K562 (cell line): Measurements from ENCODE around the gene ZNHIT6. TPM values are rescaled to one million over a fixed set of nuclear protein-coding genes. Genes with fewer than 3 reads are reported as not detected.

Experiments
- ATAC-seq: fragments of 200-7000 bp; cut with Tn5 transposase; 3 replicates; pipeline ENCODE4 v1.9.1; 2020; ENCODE audit warnings: moderate library complexity
- BruUV-seq: library from RNA; stranded (reverse); fragments of 400-500 nt; replicated peaks from 2 replicates; lab custom pipeline; 2021; lab: Mats Ljungman, UMichigan
- CTCF ChIA-PET: fragments of 300-600 bp; formaldehyde crosslinking; extraction: SDS; loops from one replicate; lab custom pipeline; 2021; ENCODE audit warnings: low intra/inter-chr PET ratio; lab: Yijun Ruan, JAX
- POLR2A ChIA-PET: fragments of 300-600, 350-650 bp; sonication (Branson Sonifier 250); formaldehyde crosslinking; extraction: SDS; loops from one replicate; lab custom pipeline; 2021; ENCODE audit warnings: antibody characterized with exemption, inconsistent platforms; lab: Yijun Ruan, JAX
- DNase-seq, 4 experiments: peaks; one replicate each; pipeline versions ENCODE4 v3.0.0 to v3.0.0-alpha.2; 2011 to 2018; ENCODE audit warnings: low spot score in 3 of 4, mixed read lengths in 3 of 4; ENCODE audit errors: extremely low read depth in 1 of 4
- FAIRE-seq: peaks from 2 replicates; lab custom pipeline; 2011; peaks lifted over from hg19 to GRCh38; lab: Jason Lieb, UNC
- H2AFZ ChIP-seq: 2 replicates; pipeline ENCODE4 v1.6.0; 2011; ENCODE audit warnings: low read depth, low read length, control low read depth, inconsistent platforms
- H3K27ac ChIP-seq: fragments of 200-600 bp; 3 replicates; pipeline ENCODE4 v1.8.0; 2011; ENCODE audit warnings: low read depth, mild to moderate bottlenecking, control low read depth, inconsistent platforms, low read length, moderate library complexity, mixed read lengths; ENCODE audit errors: extremely low read depth
- H3K27me3 ChIP-seq, 2 experiments: fragments of 300-600 bp in 1 of 2; 2 replicates in 1 of 2; 3 replicates in 1 of 2; pipeline versions ENCODE4 v1.6.0 to v1.8.0; 2011; ENCODE audit warnings: inconsistent platforms in 2 of 2, low read length in 2 of 2, mild to moderate bottlenecking in 1 of 2, mixed read lengths in 1 of 2, moderate library complexity in 1 of 2; ENCODE audit not compliant: control insufficient read depth in 2 of 2, insufficient read depth in 2 of 2
- H3K36me3 ChIP-seq: fragments of 300-600 bp; 3 replicates; pipeline ENCODE4 v1.8.0; 2011; ENCODE audit warnings: mild to moderate bottlenecking, low read length, inconsistent platforms; ENCODE audit not compliant: control insufficient read depth, insufficient read depth
- H3K4me1 ChIP-seq, 2 experiments: fragments of 200-600 bp in 1 of 2; replicated peaks in 1 of 2; 2 replicates in 1 of 2; 3 replicates in 1 of 2; pipeline versions ENCODE4 v1.5.1 to v1.8.0; 2011; ENCODE audit warnings: inconsistent platforms in 2 of 2, low read length in 2 of 2, mild to moderate bottlenecking in 1 of 2, mixed read lengths in 1 of 2, moderate library complexity in 1 of 2; ENCODE audit not compliant: control insufficient read depth in 2 of 2, insufficient read depth in 2 of 2
- H3K4me2 ChIP-seq: 2 replicates; pipeline ENCODE4 v1.6.1; 2011; ENCODE audit warnings: low read length, control low read depth, inconsistent platforms, mixed read lengths; ENCODE audit not compliant: insufficient read depth
- H3K4me3 ChIP-seq: fragments of 200-600 bp; sonication (generic), shearing (Covaris generic); 2 replicates; pipeline ENCODE4 v1.5.1; 2016; ENCODE audit warnings: control low read depth, inconsistent platforms
- H3K79me2 ChIP-seq: fragments of 200-600 bp; 3 replicates; pipeline ENCODE4 v1.8.0; 2011; ENCODE audit warnings: low read length, inconsistent platforms; ENCODE audit not compliant: control insufficient read depth, insufficient read depth
- H3K9ac ChIP-seq, 2 experiments: 2 replicates each; pipeline versions ENCODE4 v1.6.0 to v1.6.1; 2011; ENCODE audit warnings: low read depth in 2 of 2, low read length in 2 of 2, control low read depth in 1 of 2, inconsistent platforms in 1 of 2, mild to moderate bottlenecking in 1 of 2, mixed read lengths in 1 of 2; ENCODE audit not compliant: insufficient read depth in 1 of 2
- H3K9me1 ChIP-seq: one replicate; pipeline ENCODE4 v1.6.0; 2011; ENCODE audit warnings: inconsistent platforms, mild to moderate bottlenecking, low read length, moderate library complexity; ENCODE audit not compliant: control insufficient read depth, insufficient read depth
- H3K9me3 ChIP-seq: replicated peaks from 2 replicates; pipeline ENCODE4 v1.5.1; 2011; ENCODE audit warnings: low read depth, low read length, inconsistent platforms; ENCODE audit not compliant: control insufficient read depth, insufficient read depth
- H4K20me1 ChIP-seq: replicated peaks from 2 replicates; pipeline ENCODE4 v1.6.1; 2011; ENCODE audit warnings: low read length, inconsistent platforms, mixed read lengths; ENCODE audit not compliant: control insufficient read depth, insufficient read depth
- ELK3 ChIP-seq: fragments of 450-650 bp; formaldehyde crosslinking; IDR thresholded peaks from 2 replicates; pipeline ENCODE4 v1.4.0; 2020; ENCODE audit warnings: mild to moderate bottlenecking
- GTF2E2 ChIP-seq: fragments of 200-800 bp; sonication (Bioruptor generic); IDR thresholded peaks from 2 replicates; pipeline ENCODE4 v1.6.1; 2016; ENCODE audit warnings: missing genetic modification characterization, missing compliant biosample characterization
- MAZ ChIP-seq, 2 experiments: fragments of 450-650 bp in 1 of 2; sonication (generic) in 1 of 2; formaldehyde crosslinking; IDR thresholded peaks in 1 of 2; conservative IDR thresholded peaks in 1 of 2; 2 replicates each; pipeline versions ENCODE4 v1.4.0 to v1.5.0; 2020; ENCODE audit warnings: mild to moderate bottlenecking in 1 of 2, missing genetic modification reagents in 1 of 2
- NR1H2 ChIP-seq: sonication (generic); formaldehyde crosslinking; IDR thresholded peaks from 2 replicates; pipeline ENCODE4 v1.4.0; 2020; ENCODE audit warnings: mild to moderate bottlenecking, missing genetic modification reagents
- NRF1 ChIP-seq, 2 experiments: fragments of 450-650 bp; IDR thresholded peaks in 1 of 2; conservative IDR thresholded peaks in 1 of 2; 2 replicates each; pipeline ENCODE4 v1.6.1; 2014; ENCODE audit warnings: mild to moderate bottlenecking in 2 of 2
- RBM25 ChIP-seq: fragments of 200-400 bp; formaldehyde crosslinking; IDR thresholded peaks from 2 replicates; pipeline ENCODE4 v1.6.1; 2018; ENCODE audit warnings: low read length, low read depth, moderate library complexity; ENCODE audit not compliant: severe bottlenecking
- TCFL5 ChIP-seq: fragments of 250-450 bp; sonication (Bioruptor Pico); conservative IDR thresholded peaks from 2 replicates; pipeline ENCODE4 v1.6.1; 2021; ENCODE audit warnings: mild to moderate bottlenecking, moderate library complexity, matching md5 sums
- UBTF ChIP-seq, 2 experiments: IDR thresholded peaks; 2 replicates each; pipeline ENCODE4 v1.6.1; 2012; ENCODE audit warnings: improper control_type of control experiment in 2 of 2, low read depth in 2 of 2, low read length in 2 of 2, borderline replicate concordance in 1 of 2
- YY1 ChIP-seq, 3 experiments: IDR thresholded peaks; 2 replicates each; pipeline ENCODE4 v1.6.1; 2011; ENCODE audit warnings: low read length in 2 of 3, mild to moderate bottlenecking in 2 of 3, moderate library complexity in 2 of 3, borderline replicate concordance in 1 of 3, control low read depth in 1 of 3, low read depth in 1 of 3; ENCODE audit not compliant: insufficient read depth in 3 of 3, insufficient replicate concordance in 2 of 3, control insufficient read depth in 1 of 3, insufficient read length in 1 of 3; ENCODE audit errors: extremely low read depth in 1 of 3
- ZNF23 ChIP-seq: fragments of 250-450 bp; sonication (Bioruptor Pico); IDR thresholded peaks from 2 replicates; pipeline ENCODE4 v1.4.0; 2020; ENCODE audit warnings: mild to moderate bottlenecking
- ZNF583 ChIP-seq: fragments of 250-450 bp; sonication (Bioruptor Pico); IDR thresholded peaks from 2 replicates; pipeline ENCODE4 v1.4.0; 2020
- ZNF696 ChIP-seq: fragments of 250-450 bp; sonication (Bioruptor Pico); conservative IDR thresholded peaks from 2 replicates; pipeline ENCODE4 v1.4.0; 2020; ENCODE audit warnings: mild to moderate bottlenecking, moderate library complexity
- WGBS: fragments of 100-300 bp; shearing (Covaris generic); methylation state at CpG from one replicate; pipeline ENCODE4 v1.1.6; 2016; ENCODE audit warnings: low coverage, mixed read lengths; ENCODE audit not compliant: insufficient coverage; ENCODE audit errors: missing lambda C conversion rate; 5-methylcytosine and 5-hydroxymethylcytosine counted together
- in situ Hi-C: fragments of 300-500 bp; cut with MboI; formaldehyde crosslinking; loops from 4 replicates; pipeline ENCODE4 v1.15.0; 2018; ENCODE audit warnings: inconsistent platforms, mixed read lengths
- intact Hi-C: fragments of 100-400 bp; cut with micrococcal nuclease; formaldehyde crosslinking; loops from 2 replicates; pipeline ENCODE4 v1.14.2; 2022
- polyA plus RNA-seq, 8 experiments: library from polyadenylated mRNA; depleted of rRNA in 4 of 8; stranded (reverse) in 5 of 8; unstranded in 3 of 8; fragments of >200 nt; fragmentation: Nextera tagmentation in 2 of 8; fragmentation: Illumina TruSeq in 1 of 8; extraction: Ambion mirVana in 2 of 8; extraction: Trizol in 1 of 8; gene quantifications; 2 replicates each; pipeline versions ENCODE4 v1.2.1 to v1.2.3, GENCODE V29; 2011 to 2014; ENCODE audit warnings: inconsistent platforms in 1 of 8, missing spikeins in 1 of 8
- total RNA-seq, 7 experiments: library from RNA; depleted of rRNA in 6 of 7; stranded (reverse); fragments of >200 nt in 6 of 7; fragmentation: Illumina TruSeq in 2 of 7; extraction: Trizol in 2 of 7; gene quantifications; 2 replicates each; pipeline versions ENCODE4 v1.2.1 to v1.2.3, GENCODE V29; 2011 to 2021; ENCODE audit warnings: low replicate concordance in 1 of 7

The ZNHIT6 gene
- total and polyA plus RNA-seq, 9 of the 15 experiments (the other 6 are each of a cell fraction or from before 2014, with no cell fraction given) = 15.4 to 37.6 (median 21.7) TPM

- no TSS peak for BruUV-seq
- DNase-seq (no peak), ATAC-seq (no peak), FAIRE-seq (no peak)
- no peaks in the 10 kb centered on the region for H4K20me1 ChIP-seq
- WGBS = 60% methylated on average over 4 of the region's 4 CpGs
- H3K4me2 ChIP-seq = no peak overlapping the region
- CTCF ChIA-PET = no interaction called here
- no peaks in the 10 kb centered on the region for H3K27me3 ChIP-seq
- H3K27ac ChIP-seq = no peak overlapping the region
- in situ Hi-C loops (no loop called here), intact Hi-C loops (no loop called here)
- H3K36me3 ChIP-seq = no peaks in the 10 kb centered on the region; the same call in 2 of the 3 replicates
- no peak for TF ChIP-seq ZNF583 (CRISPR knock-in tag)
- H3K9ac ChIP-seq = no peak overlapping the region
- H3K4me1 ChIP-seq = peaks cover 8% of the 10 kb centered on the region in 2 experiments; a peak in 3 of 5 replicates
- no peaks in the 10 kb centered on the region for H3K9me1 ChIP-seq
- no peak overlapping the region for H3K4me3 ChIP-seq
- POLR2A ChIA-PET = no interaction called here
- H3K9me3 ChIP-seq = peaks cover 2% of the 10 kb centered on the region; the same call in 1 of the 2 replicates
- no peaks in the 10 kb centered on the region for H3K79me2 ChIP-seq
- no peak overlapping the region for H2AFZ ChIP-seq
Observed at GRCh38 chr1:85624361-85624760, 83.9 kb downstream of the ZNHIT6 start.

DNA sequence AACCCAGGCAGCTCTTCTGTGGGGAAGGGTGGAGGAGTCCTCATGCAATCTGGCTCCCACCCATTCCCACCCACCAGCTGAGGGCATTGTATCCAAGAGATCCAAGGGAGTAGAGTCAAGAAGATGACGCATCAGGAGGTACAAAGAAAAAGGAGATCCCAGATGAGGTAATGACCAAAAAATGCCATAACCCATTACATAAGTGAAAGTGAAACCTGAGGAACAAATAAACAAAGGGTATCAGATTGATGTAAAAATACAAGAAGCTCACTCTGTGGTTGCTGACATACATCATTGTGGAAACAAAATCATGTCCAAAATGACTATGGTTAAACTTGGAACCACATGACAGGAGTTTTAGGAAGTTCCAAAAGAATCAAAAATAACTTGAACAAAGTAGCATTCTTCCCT is 85.2 kb downstream of the ZNHIT6 start:
- Histone ChIP-seq H2AFZ (no peak overlapping the region), H3K9ac (no peak overlapping the region), H3K27me3 (no peaks in the 10 kb centered on the region), H3K9me3 (peaks cover 2% of the 10 kb centered on the region; the same call in 1 of the 2 replicates), H3K4me2 (no peak overlapping the region), H4K20me1 (no peaks in the 10 kb centered on the region), H3K4me3 (no peak overlapping the region), H3K4me1 (no peaks in the 10 kb centered on the region), H3K27ac (no peak overlapping the region), H3K36me3 (no peaks in the 10 kb centered on the region; the same call in 2 of the 3 replicates), H3K79me2 (no peaks in the 10 kb centered on the region), H3K9me1 (no peaks in the 10 kb centered on the region)
- FAIRE-seq (no peak), ATAC-seq (no peak), DNase-seq (no peak)
- intact Hi-C loops (no loop called here), in situ Hi-C loops (no loop called here)
- CTCF ChIA-PET = no interaction called here
- POLR2A ChIA-PET = no interaction called here
- WGBS = 71% methylated on average over 1 of the region's 1 CpG
- no TSS peak for BruUV-seq
- no peak for TF ChIP-seq ZNF23 (CRISPR knock-in tag)
- TF ChIP-seq GTF2E2 = no peak
- no peak for TF ChIP-seq MAZ (CRISPR knock-in tag; conservative IDR thresholded peaks at IDR 0.05 in 1 of 2, IDR thresholded peaks at IDR 0.05 in 1 of 2)
- TF ChIP-seq NRF1 (conservative IDR thresholded peaks at IDR 0.05 in 1 of 2, IDR thresholded peaks at IDR 0.05 in 1 of 2) = no peak
- no peak for TF ChIP-seq UBTF (IDR thresholded peaks at IDR 0.05; ENCODE audit: borderline replicate concordance in 1 of 2, low read depth in 2 of 2, low read length in 2 of 2)
- TF ChIP-seq NR1H2 (CRISPR knock-in tag) = no peak
- no peak for TF ChIP-seq RBM25
- no peak for TF ChIP-seq ELK3 (CRISPR knock-in tag)
- TF ChIP-seq TCFL5 = no peak
- TF ChIP-seq YY1 (IDR thresholded peaks at IDR 0.05; ENCODE audit: borderline replicate concordance in 1 of 3, control insufficient read depth in 1 of 3, extremely low read depth in 1 of 3, insufficient read depth in 3 of 3, insufficient read length in 1 of 3, insufficient replicate concordance in 2 of 3, low read depth in 1 of 3, low read length in 2 of 3) = no peak
- no peak for TF ChIP-seq ZNF696 (CRISPR knock-in tag)
